Smooth muscle cell (in vitro differentiated cells): ENCODE data around the gene TIMELESS. TPM values are rescaled to one million over a fixed set of nuclear protein-coding genes. Genes with fewer than 3 reads are reported as not detected.

ENCODE experiments used
- DNase-seq: peaks from one replicate; lab custom pipeline; 2025; ENCODE audit not compliant: unreplicated experiment; lab: John Stamatoyannopoulos, UW
- H2AFZ ChIP-seq: fragments of 200-600 bp; sonication (generic); 2 replicates; pipeline ENCODE4 v1.6.0; 2016; ENCODE audit warnings: antibody characterized with exemption, low read depth, mild to moderate bottlenecking
- H3F3A ChIP-seq: fragments of 200-600 bp; sonication (generic); 2 replicates; pipeline ENCODE4 v1.6.0; 2017; ENCODE audit warnings: antibody characterized with exemption, low read depth
- H3K27ac ChIP-seq: fragments of 200-600 bp; sonication (generic); 2 replicates; pipeline ENCODE4 v1.5.1; 2016; ENCODE audit warnings: low read depth, mild to moderate bottlenecking
- H3K27me3 ChIP-seq: fragments of 200-600 bp; sonication (generic); 2 replicates; pipeline ENCODE4 v1.6.1; 2016; ENCODE audit warnings: low read depth, mild to moderate bottlenecking
- H3K36me3 ChIP-seq: fragments of 200-600 bp; sonication (generic); 2 replicates; pipeline ENCODE4 v1.5.1; 2016; ENCODE audit warnings: low read depth
- H3K4me1 ChIP-seq: fragments of 200-600 bp; sonication (generic); 2 replicates; pipeline ENCODE4 v1.5.1; 2016; ENCODE audit warnings: low read depth
- H3K4me2 ChIP-seq: fragments of 200-600 bp; sonication (generic); 2 replicates; pipeline ENCODE4 v1.6.0; 2016; ENCODE audit warnings: mild to moderate bottlenecking
- H3K4me3 ChIP-seq: fragments of 200-600 bp; sonication (generic); 2 replicates; pipeline ENCODE4 v1.5.1; 2016; ENCODE audit warnings: mild to moderate bottlenecking
- H3K79me2 ChIP-seq: fragments of 200-600 bp; sonication (generic); 2 replicates; pipeline ENCODE4 v1.6.0; 2016; ENCODE audit warnings: low read depth, mild to moderate bottlenecking
- H3K9ac ChIP-seq: fragments of 200-600 bp; sonication (generic); 2 replicates; pipeline ENCODE4 v1.6.0; 2016; ENCODE audit warnings: low read depth
- H3K9me3 ChIP-seq: fragments of 200-600 bp; sonication (generic); replicated peaks from 2 replicates; pipeline ENCODE4 v1.5.1; 2016; ENCODE audit warnings: low read depth
- H4K20me1 ChIP-seq: fragments of 200-600 bp; sonication (generic); 2 replicates; pipeline ENCODE4 v1.6.0; 2016; ENCODE audit warnings: low read depth
- WGBS: methylation state at CpG from one replicate; pipeline ENCODE4 v1.1.7; 2016; ENCODE audit warnings: low lambda C conversion rate; 5-methylcytosine and 5-hydroxymethylcytosine counted together
- polyA plus RNA-seq: library from polyadenylated mRNA; unstranded; fragments of >200 nt; fragmentation: Nextera tagmentation; extraction: Ambion mirVana; gene quantifications from 2 replicates; pipeline ENCODE4 v1.2.1, GENCODE V29; 2016
- total RNA-seq: library from RNA; depleted of rRNA; stranded (reverse); fragments of >200 nt; gene quantifications from 2 replicates; pipeline ENCODE4 v1.2.3, GENCODE V29; 2014
- TF ChIP-seq, protein P1 (sequence below): fragments of 200-600 bp; sonication (generic); IDR thresholded peaks from 2 replicates; pipeline ENCODE4 v1.5.1; 2017; ENCODE audit warnings: borderline replicate concordance, mild to moderate bottlenecking, antibody characterized with exemption; ENCODE audit not compliant: insufficient read depth, poor library complexity, severe bottlenecking

Gene TIMELESS
- total and polyA plus RNA-seq, 2 experiments from 2014 or later, result 6.3 to 9.9 TPM

DNA sequence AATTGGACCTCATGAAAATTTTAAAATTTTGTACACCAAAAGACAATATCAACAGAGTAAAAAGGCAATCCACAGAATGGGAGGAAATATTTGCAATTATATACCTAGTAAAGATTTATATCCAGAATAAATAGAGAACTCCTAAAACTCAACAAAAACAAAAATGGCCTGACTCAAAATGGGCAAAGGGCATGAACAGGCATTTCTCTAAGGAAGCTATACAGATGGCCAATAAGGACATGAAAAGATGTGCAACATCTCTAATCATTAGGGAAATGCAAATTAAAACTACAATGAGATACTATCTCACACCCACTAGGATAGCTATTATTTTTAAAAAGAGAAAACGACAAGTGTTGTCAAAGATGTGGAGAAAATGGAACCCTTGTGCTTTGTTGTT is 75.7 kb downstream of the TIMELESS start:
- H3K9me3 ChIP-seq, result no peaks in the 10 kb centered on the region
- H4K20me1 ChIP-seq, result no peaks in the 10 kb centered on the region
- TF ChIP-seq, protein P1, sequence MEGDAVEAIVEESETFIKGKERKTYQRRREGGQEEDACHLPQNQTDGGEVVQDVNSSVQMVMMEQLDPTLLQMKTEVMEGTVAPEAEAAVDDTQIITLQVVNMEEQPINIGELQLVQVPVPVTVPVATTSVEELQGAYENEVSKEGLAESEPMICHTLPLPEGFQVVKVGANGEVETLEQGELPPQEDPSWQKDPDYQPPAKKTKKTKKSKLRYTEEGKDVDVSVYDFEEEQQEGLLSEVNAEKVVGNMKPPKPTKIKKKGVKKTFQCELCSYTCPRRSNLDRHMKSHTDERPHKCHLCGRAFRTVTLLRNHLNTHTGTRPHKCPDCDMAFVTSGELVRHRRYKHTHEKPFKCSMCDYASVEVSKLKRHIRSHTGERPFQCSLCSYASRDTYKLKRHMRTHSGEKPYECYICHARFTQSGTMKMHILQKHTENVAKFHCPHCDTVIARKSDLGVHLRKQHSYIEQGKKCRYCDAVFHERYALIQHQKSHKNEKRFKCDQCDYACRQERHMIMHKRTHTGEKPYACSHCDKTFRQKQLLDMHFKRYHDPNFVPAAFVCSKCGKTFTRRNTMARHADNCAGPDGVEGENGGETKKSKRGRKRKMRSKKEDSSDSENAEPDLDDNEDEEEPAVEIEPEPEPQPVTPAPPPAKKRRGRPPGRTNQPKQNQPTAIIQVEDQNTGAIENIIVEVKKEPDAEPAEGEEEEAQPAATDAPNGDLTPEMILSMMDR, result no peak
- H3K9ac ChIP-seq, result no peak overlapping the region
- no peak overlapping the region for H2AFZ ChIP-seq
- H3K27me3 ChIP-seq, result peaks cover 7% of the 10 kb centered on the region
- no peaks in the 10 kb centered on the region for H3K79me2 ChIP-seq
- H3F3A ChIP-seq, result no peaks in the 10 kb centered on the region
- no peak overlapping the region for H3K4me2 ChIP-seq
- H3K36me3 ChIP-seq, result no peaks in the 10 kb centered on the region
- H3K27ac ChIP-seq, result no peak overlapping the region
- no peak overlapping the region for H3K4me3 ChIP-seq
- 100% methylated on average over 1 of the region's 1 CpG for WGBS
- no peak for DNase-seq
- no peaks in the 10 kb centered on the region for H3K4me1 ChIP-seq

DNA sequence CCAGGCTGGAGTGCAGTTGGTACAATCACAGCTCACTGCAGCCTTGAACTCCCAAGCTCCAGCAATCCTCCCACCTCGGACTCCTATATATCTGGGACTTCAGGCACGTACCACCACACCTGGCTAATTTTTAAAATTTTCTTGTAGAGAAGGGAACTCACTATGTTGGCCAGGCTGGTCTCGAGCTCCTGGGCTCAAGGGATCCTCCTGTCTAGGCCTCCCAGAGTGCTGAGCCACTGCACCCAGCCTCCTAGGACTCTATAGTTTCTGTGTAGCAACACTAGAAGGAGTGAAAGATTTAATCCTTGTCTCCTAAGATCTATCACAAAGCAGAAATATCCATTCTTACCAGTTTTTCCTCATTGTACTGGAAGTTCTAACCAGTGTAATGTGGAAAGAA is 82.3 kb downstream of the TIMELESS start:
- 90% methylated on average over 3 of the region's 3 CpGs for WGBS
- Histone ChIP-seq H3K4me2 (no peak overlapping the region), H4K20me1 (no peaks in the 10 kb centered on the region), H3K9me3 (no peaks in the 10 kb centered on the region), H3K4me1 (no peaks in the 10 kb centered on the region), H3K27ac (no peak overlapping the region), H3K36me3 (no peaks in the 10 kb centered on the region), H3K4me3 (no peak overlapping the region), H3K27me3 (peaks cover 7% of the 10 kb centered on the region), H3K9ac (no peak overlapping the region), H3F3A (no peaks in the 10 kb centered on the region), H2AFZ (no peak overlapping the region), H3K79me2 (no peaks in the 10 kb centered on the region)
- DNase-seq, result no peak
- TF ChIP-seq, protein P1, result no peak

Other genes starting within 250 kb of the TIMELESS start
- 46.1 and 65.2 TPM in 2 replicates for gene RNF41, start 227.5 kb downstream of the TIMELESS start, total RNA-seq
- gene RNF41, start 227.5 kb downstream of the TIMELESS start, polyA plus RNA-seq, result 19.4 and 22.2 TPM in 2 replicates
- 20.9 and 33.8 TPM in 2 replicates for gene NABP2, start 225.1 kb downstream of the TIMELESS start, total RNA-seq
- gene NABP2, start 225.1 kb downstream of the TIMELESS start, polyA plus RNA-seq, result 14.2 and 16.4 TPM in 2 replicates
- 0.36 and 0.99 TPM in 2 replicates for gene SLC39A5, start 219.4 kb downstream of the TIMELESS start, total RNA-seq
- not detected in 2 replicates for gene SLC39A5, start 219.4 kb downstream of the TIMELESS start, polyA plus RNA-seq
- 31.4 and 32.5 TPM in 2 replicates for gene ANKRD52, start 191.0 kb downstream of the TIMELESS start, total RNA-seq
- gene ANKRD52, start 191.0 kb downstream of the TIMELESS start, polyA plus RNA-seq, result 49.9 and 54.0 TPM in 2 replicates
- 8.7 and 11.0 TPM in 2 replicates for gene COQ10A, start 182.5 kb downstream of the TIMELESS start, total RNA-seq
- 9.8 and 16.8 TPM in 2 replicates for gene COQ10A, start 182.5 kb downstream of the TIMELESS start, polyA plus RNA-seq
- gene CS, start 149.1 kb downstream of the TIMELESS start, total RNA-seq, result 96.5 and 138 TPM in 2 replicates
- 83.3 and 107 TPM in 2 replicates for gene CS, start 149.1 kb downstream of the TIMELESS start, polyA plus RNA-seq
- 147 and 171 TPM in 2 replicates for gene CNPY2, start 133.4 kb downstream of the TIMELESS start, total RNA-seq
- 334 and 342 TPM in 2 replicates for gene CNPY2, start 133.4 kb downstream of the TIMELESS start, polyA plus RNA-seq
- gene PAN2, start 115.4 kb downstream of the TIMELESS start, total RNA-seq, result 20.3 and 55.6 TPM in 2 replicates
- gene PAN2, start 115.4 kb downstream of the TIMELESS start, polyA plus RNA-seq, result 12.9 and 14.7 TPM in 2 replicates
- gene IL23A, start 110.5 kb downstream of the TIMELESS start, total RNA-seq, result 0.54 and 1.9 TPM in 2 replicates
- 0.35 and 0.85 TPM in 2 replicates for gene IL23A, start 110.5 kb downstream of the TIMELESS start, polyA plus RNA-seq
- 141 and 148 TPM in 2 replicates for gene STAT2, start 89.3 kb downstream of the TIMELESS start, total RNA-seq
- 94.6 and 108 TPM in 2 replicates for gene STAT2, start 89.3 kb downstream of the TIMELESS start, polyA plus RNA-seq
- gene APOF, start 86.6 kb downstream of the TIMELESS start, total RNA-seq, result not detected in 2 replicates
- gene APOF, start 86.6 kb downstream of the TIMELESS start, polyA plus RNA-seq, result not detected in 2 replicates
- not detected in 2 replicates for gene MIP, start 5.2 kb upstream of the TIMELESS start, total RNA-seq
- 0.19 TPM in 1 of 2 replicates, not detected in the other for gene MIP, start 5.2 kb upstream of the TIMELESS start, polyA plus RNA-seq
- gene SPRYD4, start 19.2 kb upstream of the TIMELESS start, total RNA-seq, result 1.0 and 1.1 TPM in 2 replicates
- gene SPRYD4, start 19.2 kb upstream of the TIMELESS start, polyA plus RNA-seq, result 0.71 and 1.6 TPM in 2 replicates
- gene GLS2, start 38.7 kb upstream of the TIMELESS start, total RNA-seq, result 0.09 and 0.76 TPM in 2 replicates
- gene GLS2, start 38.7 kb upstream of the TIMELESS start, polyA plus RNA-seq, result 0.37 and 1.8 TPM in 2 replicates
- gene RBMS2, start 72.4 kb upstream of the TIMELESS start, total RNA-seq, result 20.6 and 24.7 TPM in 2 replicates
- 14.5 and 16.8 TPM in 2 replicates for gene RBMS2, start 72.4 kb upstream of the TIMELESS start, polyA plus RNA-seq
- gene BAZ2A, start 180.9 kb upstream of the TIMELESS start, total RNA-seq, result 33.4 and 34.1 TPM in 2 replicates
- gene BAZ2A, start 180.9 kb upstream of the TIMELESS start, polyA plus RNA-seq, result 26.2 and 38.3 TPM in 2 replicates
- 489 and 498 TPM in 2 replicates for gene ATP5F1B, start 196.6 kb upstream of the TIMELESS start, total RNA-seq
- gene ATP5F1B, start 196.6 kb upstream of the TIMELESS start, polyA plus RNA-seq, result 953 and 954 TPM in 2 replicates
- gene PTGES3, start 238.9 kb upstream of the TIMELESS start, total RNA-seq, result 128 TPM in 2 replicates
- gene PTGES3, start 238.9 kb upstream of the TIMELESS start, polyA plus RNA-seq, result 160 and 165 TPM in 2 replicates